Pancreas (tissue), 10 donors: ENCODE measurements around the gene VWA5B1. TPM values are rescaled to one million over a fixed set of nuclear protein-coding genes. Genes with fewer than 3 reads are reported as not detected.

Experiments
- ATAC-seq, 4 donors: fragments of 200-7000 bp; cut with Tn5 transposase; one replicate each; pipeline versions ENCODE4 v1.8.0 to v1.9.1; 2020; ENCODE audit warnings: mild to moderate bottlenecking in 4 of 4, moderate library complexity in 4 of 4
- DNase-seq, 6 donors: peaks; one replicate each; pipeline ENCODE4 v3.0.0-alpha.2; 2020
- FAIRE-seq: peaks from 2 replicates; lab custom pipeline; 2012; peaks lifted over from hg19 to GRCh38; lab: Jason Lieb, UNC
- H3K27ac ChIP-seq, 4 donors: fragments of 200-600 bp; sonication (generic); 1 replicate in 3 of 4; 2 replicates in 1 of 4; pipeline versions ENCODE4 v1.5.0 to v1.8.0; 2020
- H3K27me3 ChIP-seq, 4 donors: fragments of 200-600 bp; one replicate each; pipeline ENCODE4 v1.8.0; 2021
- H3K36me3 ChIP-seq, 3 donors: fragments of 200-600 bp; sonication (generic) in 1 of 3; one replicate each; pipeline versions ENCODE4 v1.5.0 to v1.8.0; 2020 to 2021
- H3K4me1 ChIP-seq, 3 donors: fragments of 200-600 bp; one replicate each; pipeline ENCODE4 v1.8.0; 2021
- H3K4me3 ChIP-seq, 4 donors: fragments of 200-600 bp; sonication (generic) in 2 of 4; one replicate each; pipeline versions ENCODE4 v1.5.0 to v1.8.0; 2020 to 2021
- H3K9me3 ChIP-seq, 4 donors: fragments of 200-600 bp; one replicate each; pipeline ENCODE4 v1.8.0; 2021
- CTCF ChIP-seq, 4 donors: fragments of 200-600 bp; sonication (generic) in 3 of 4; IDR thresholded peaks; one replicate each; pipeline versions ENCODE4 v1.5.0 to v1.8.0; 2021; ENCODE audit warnings: antibody characterized with exemption in 4 of 4
- WGBS, 2 donors: extraction: QIAGEN DNeasy Blood & Tissue Kit; methylation state at CpG; one replicate each; pipeline ENCODE4 v1.1.7; 2013; 5-methylcytosine and 5-hydroxymethylcytosine counted together
- intact Hi-C, 3 donors: fragments of 100-400 bp; cut with DNase I; formaldehyde crosslinking; loops; one replicate each; pipeline versions ENCODE4 v1.11.1 to v1.14.2; 2022
- polyA plus RNA-seq, 2 donors: library from polyadenylated mRNA; stranded (reverse); fragments of 200-250 nt; gene quantifications; one replicate each; pipeline ENCODE4 v1.2.3, GENCODE V29; 2013
- total RNA-seq, 6 donors: library from RNA; stranded (reverse); fragmentation: NEBNext Ultra II Directional in 4 of 6; extraction: Animal tissue kit (Norgen Biotek cat#: 25700) in 4 of 6; gene quantifications; one replicate each; pipeline versions ENCODE4 v1.2.1 to v1.2.4, GENCODE V29; 2021 to 2023
- donor health status: healthy with polysubstance abuse.
- donor health status: DM: no; HTN: no; CAD: no; lungs with moderate emphysema.
- donor health status: DM: no; HTN: no; CAD: no.
- donor health status: control.
- donor health status: control.
- donor health status: Bipolar disorder and iron deficiency.
- donor health status: DM: yes; HTN: yes; CAD: no.
- donor health status: DM: no; HTN: no; CAD: no.
- donor health status: DM: no; HTN: no; CAD: no.
- donor health status: DM: yes; HTN: yes; CAD: no.

VWA5B1 gene
- total and polyA plus RNA-seq, 8 donors = 0.16 to 0.70 (median 0.29) TPM; not detected in 1

- Histone ChIP-seq H3K9me3 (no peaks in the 10 kb centered on the region), H3K4me1 (no peaks in the 10 kb centered on the region), H3K27ac (no peak overlapping the region), H3K27me3 (no peaks in the 10 kb centered on the region), H3K36me3 (no peaks in the 10 kb centered on the region), H3K4me3 (no peak overlapping the region)
- no peak for FAIRE-seq
- DNase-seq = no peak
- ATAC-seq = no peak
- TF ChIP-seq CTCF (IDR thresholded peaks at IDR 0.05) = no peak
- WGBS, 2 donors = 41 to 52% methylated on average over 5 of the region's 5 CpGs
- intact Hi-C loops = no loop called here
These were observed 100.1 kb downstream of the VWA5B1 start for GRCh38 chr1:20390589-20391331.

- 66 to 68% methylated on average over 2 of the region's 2 CpGs for WGBS, 2 donors
- Histone ChIP-seq H3K36me3 (no peaks in the 10 kb centered on the region), H3K27ac (no peak overlapping the region), H3K27me3 (no peaks in the 10 kb centered on the region), H3K4me3 (no peak overlapping the region), H3K9me3 (no peaks in the 10 kb centered on the region), H3K4me1 (no peaks in the 10 kb centered on the region)
- no peak for TF ChIP-seq CTCF (IDR thresholded peaks at IDR 0.05)
- DNase-seq (no peak), ATAC-seq (no peak), FAIRE-seq (no peak)
- intact Hi-C loops = no loop called here
These were observed 104.6 kb downstream of the VWA5B1 start for GRCh38 chr1:20395255-20395654.

- DNase-seq (no peak), FAIRE-seq (no peak), ATAC-seq (no peak)
- H3K9me3 ChIP-seq = no peaks in the 10 kb centered on the region
- H3K27me3 ChIP-seq = no peaks in the 10 kb centered on the region
- TF ChIP-seq CTCF (IDR thresholded peaks at IDR 0.05) = no peak
- 58 to 83% methylated on average over 4 of the region's 4 CpGs for WGBS, 2 donors
- H3K4me1 ChIP-seq = no peaks in the 10 kb centered on the region
- no peak overlapping the region for H3K27ac ChIP-seq
- no peak overlapping the region for H3K4me3 ChIP-seq
- H3K36me3 ChIP-seq = no peaks in the 10 kb centered on the region
- intact Hi-C loops = no loop called here
These were observed 108.1 kb downstream of the VWA5B1 start for GRCh38 chr1:20398744-20399143.

- H3K27ac ChIP-seq = no peak overlapping the region
- H3K36me3 ChIP-seq = no peaks in the 10 kb centered on the region
- no peak for DNase-seq
- FAIRE-seq = no peak
- no peaks in the 10 kb centered on the region for H3K9me3 ChIP-seq
- no peak for ATAC-seq
- no peaks in the 10 kb centered on the region for H3K27me3 ChIP-seq
- no peak overlapping the region for H3K4me3 ChIP-seq
- intact Hi-C loops = no loop called here
- WGBS, 2 donors = 48 to 55% methylated on average over 7 of the region's 7 CpGs
- no peaks in the 10 kb centered on the region for H3K4me1 ChIP-seq
- TF ChIP-seq CTCF (IDR thresholded peaks at IDR 0.05) = no peak
These were observed 108.5 kb downstream of the VWA5B1 start for GRCh38 chr1:20399196-20399595.

GRCh38 chr1:20399606-20400180 is 109.0 kb downstream of the VWA5B1 start:
- WGBS, 2 donors = 19 to 33% methylated on average over 5 of the region's 5 CpGs

More at GRCh38 chr1:20399606-20400180, 109.0 kb downstream of the VWA5B1 start:
- FAIRE-seq (no peak), ATAC-seq (no peak), DNase-seq (no peak)
- no peaks in the 10 kb centered on the region for H3K9me3 ChIP-seq
- TF ChIP-seq CTCF (IDR thresholded peaks at IDR 0.05) = no peak
- no peak overlapping the region for H3K4me3 ChIP-seq
- intact Hi-C loops = no loop called here
- no peaks in the 10 kb centered on the region for H3K36me3 ChIP-seq
- no peak overlapping the region for H3K27ac ChIP-seq
- no peaks in the 10 kb centered on the region for H3K27me3 ChIP-seq
- H3K4me1 ChIP-seq = no peaks in the 10 kb centered on the region
